ENCODE data around the gene NUDT8.

DNA sequence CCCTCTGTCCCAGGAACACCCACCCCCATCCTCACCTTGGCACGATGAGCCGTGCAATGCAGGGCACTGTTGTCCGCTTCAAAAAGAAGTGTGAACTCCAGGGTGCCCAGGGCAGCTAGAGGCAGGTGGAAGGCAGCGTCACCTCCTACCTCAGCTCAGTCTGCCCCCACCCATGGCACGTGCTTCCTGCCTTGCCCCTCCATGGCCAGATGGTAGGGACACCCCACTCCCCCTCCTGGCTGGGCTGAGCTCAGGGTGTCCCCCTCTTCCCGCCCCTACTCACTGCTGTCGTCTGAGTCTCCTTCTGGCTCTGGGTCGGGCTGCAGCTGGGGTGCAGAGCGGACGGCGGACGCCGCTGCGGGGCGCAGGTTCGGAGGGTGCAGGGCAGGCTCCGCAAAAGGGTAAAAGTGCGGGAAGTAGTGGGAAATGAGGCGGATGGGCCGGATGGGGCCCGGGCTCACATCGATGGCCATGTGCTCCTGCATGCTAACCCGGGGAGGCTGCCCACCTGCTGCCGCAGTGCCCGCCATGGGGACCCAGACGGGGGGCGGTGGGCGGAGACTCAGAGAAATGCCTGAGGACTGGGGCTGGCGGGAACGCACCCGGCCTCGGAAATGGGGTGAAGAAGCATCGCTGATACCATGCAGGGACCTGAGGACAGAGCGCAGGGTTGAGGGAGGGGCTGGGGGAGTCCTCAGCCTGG lies 13.9 kb downstream of the NUDT8 start:
- TF ChIP-seq ZNF70 (CRISPR knock-in tag; IDR thresholded peaks at IDR 0.05) (no peak), CREB5 (CRISPR knock-in tag; IDR thresholded peaks at IDR 0.05; ENCODE audit: low read depth) (no peak), ESRRG (CRISPR knock-in tag; IDR thresholded peaks at IDR 0.05) (no peak), OSR1 (CRISPR knock-in tag; IDR thresholded peaks at IDR 0.05) (no peak), ZFP30 (CRISPR knock-in tag; IDR thresholded peaks at IDR 0.05) (no peak)

Measured in SK-N-SH treated with all-trans-retinoic acid at 6 μM for 48 hours (cell line).